Liver (tissue), 9 donors: ENCODE results near the gene PLCB4. TPM values are rescaled to one million over a fixed set of nuclear protein-coding genes. Genes with fewer than 3 reads are reported as not detected.

Experiments
- DNase-seq: peaks from one replicate; pipeline ENCODE4 v3.0.0-alpha.2; 2017; ENCODE audit warnings: low spot score
- H3K27ac ChIP-seq, 2 donors: one replicate each; pipeline ENCODE4 v1.7.0; 2013; ENCODE audit warnings: inconsistent platforms in 2 of 2, low read length in 2 of 2, control low read depth in 1 of 2, low read depth in 1 of 2, mild to moderate bottlenecking in 1 of 2
- H3K27me3 ChIP-seq, 4 donors: one replicate each; pipeline versions ENCODE4 v1.6.1 to v1.7.0; 2013; ENCODE audit warnings: low read length in 3 of 4, inconsistent platforms in 1 of 4, mild to moderate bottlenecking in 1 of 4, moderate library complexity in 1 of 4; ENCODE audit not compliant: control insufficient read depth in 4 of 4, insufficient read depth in 4 of 4
- H3K36me3 ChIP-seq, 4 donors: one replicate each; pipeline versions ENCODE4 v1.6.1 to v1.7.0; 2013; ENCODE audit warnings: low read length in 3 of 4, mild to moderate bottlenecking in 3 of 4, low read depth in 1 of 4, moderate library complexity in 1 of 4; ENCODE audit not compliant: control insufficient read depth in 4 of 4, insufficient read depth in 3 of 4
- H3K4me1 ChIP-seq, 4 donors: one replicate each; pipeline versions ENCODE4 v1.6.1 to v1.7.0; 2013; ENCODE audit warnings: low read length in 3 of 4, mild to moderate bottlenecking in 3 of 4, moderate library complexity in 1 of 4; ENCODE audit not compliant: control insufficient read depth in 4 of 4, insufficient read depth in 4 of 4
- H3K4me3 ChIP-seq, 3 donors: one replicate each; pipeline versions ENCODE4 v1.6.1 to v1.7.0; 2013; ENCODE audit warnings: low read length in 3 of 3, control low read depth in 1 of 3, low read depth in 1 of 3, mild to moderate bottlenecking in 1 of 3
- H3K9ac ChIP-seq, 2 donors: one replicate each; pipeline ENCODE4 v1.7.0; 2013; ENCODE audit warnings: low read length in 2 of 2, mild to moderate bottlenecking in 2 of 2, moderate library complexity in 2 of 2, control low read depth in 1 of 2, low read depth in 1 of 2
- H3K9me3 ChIP-seq, 4 donors: one replicate each; pipeline versions ENCODE4 v1.6.1 to v1.7.0; 2013; ENCODE audit warnings: low read length in 3 of 4; ENCODE audit not compliant: control insufficient read depth in 4 of 4
- CTCF ChIP-seq: fragments of 150-350 bp; IDR thresholded peaks from 2 replicates; pipeline ENCODE4 v1.5.1; 2017; ENCODE audit warnings: improper control_type of control experiment, low read depth, low read length; ENCODE audit not compliant: missing input control
- EGR1 ChIP-seq, 2 donors: IDR thresholded peaks; 2 replicates each; pipeline ENCODE4 v1.6.1; 2016 to 2018; ENCODE audit warnings: antibody characterized with exemption in 2 of 2, low read depth in 2 of 2
- FOXA1 ChIP-seq: IDR thresholded peaks from 2 replicates; pipeline ENCODE4 v1.6.1; 2016; ENCODE audit warnings: antibody characterized with exemption
- FOXA2 ChIP-seq: IDR thresholded peaks from 2 replicates; pipeline ENCODE4 v1.6.1; 2016; ENCODE audit warnings: antibody characterized with exemption
- GABPA ChIP-seq, 2 donors: IDR thresholded peaks in 1 of 2; conservative IDR thresholded peaks in 1 of 2; 2 replicates each; pipeline ENCODE4 v1.6.1; 2016; ENCODE audit warnings: antibody characterized with exemption in 2 of 2, mild to moderate bottlenecking in 1 of 2, moderate library complexity in 1 of 2
- HNF4A ChIP-seq, 2 donors: conservative IDR thresholded peaks; 2 replicates each; pipeline ENCODE4 v1.6.1; 2016; ENCODE audit warnings: antibody characterized with exemption in 2 of 2, mild to moderate bottlenecking in 2 of 2
- HNF4G ChIP-seq: IDR thresholded peaks from 2 replicates; pipeline ENCODE4 v1.6.1; 2016; ENCODE audit warnings: antibody characterized with exemption
- JUND ChIP-seq, 2 donors: IDR thresholded peaks; 2 replicates each; pipeline ENCODE4 v1.6.1; 2016; ENCODE audit warnings: antibody characterized with exemption in 2 of 2
- NR2F2 ChIP-seq: IDR thresholded peaks from 2 replicates; pipeline ENCODE4 v1.6.1; 2016; ENCODE audit warnings: antibody characterized with exemption
- RAD21 ChIP-seq, 2 donors: IDR thresholded peaks; 2 replicates each; pipeline ENCODE4 v1.6.1; 2016; ENCODE audit warnings: antibody characterized with exemption in 2 of 2, mild to moderate bottlenecking in 2 of 2
- RXRA ChIP-seq, 2 donors: IDR thresholded peaks; 2 replicates each; pipeline ENCODE4 v1.6.1; 2017 to 2018; ENCODE audit warnings: antibody characterized with exemption in 2 of 2, mild to moderate bottlenecking in 1 of 2
- SP1 ChIP-seq: IDR thresholded peaks from 2 replicates; pipeline ENCODE4 v1.6.1; 2018; ENCODE audit warnings: antibody characterized with exemption, mild to moderate bottlenecking
- TAF1 ChIP-seq: conservative IDR thresholded peaks from 2 replicates; pipeline ENCODE4 v1.6.1; 2016; ENCODE audit warnings: antibody characterized with exemption, mild to moderate bottlenecking
- YY1 ChIP-seq: IDR thresholded peaks from 2 replicates; pipeline ENCODE4 v1.6.1; 2016; ENCODE audit warnings: antibody characterized with exemption, mild to moderate bottlenecking
- ZBTB33 ChIP-seq: IDR thresholded peaks from 2 replicates; pipeline ENCODE4 v1.6.1; 2016; ENCODE audit warnings: antibody characterized with exemption
- WGBS: extraction: QIAGEN DNeasy Blood & Tissue Kit; methylation state at CpG from one replicate; pipeline ENCODE4 v1.1.7; 2013; 5-methylcytosine and 5-hydroxymethylcytosine counted together
- polyA plus RNA-seq, 2 donors: library from polyadenylated mRNA; stranded (reverse) in 1 of 2; unstranded in 1 of 2; fragments of 200-250 nt in 1 of 2; fragments of >200 nt in 1 of 2; fragmentation: Nextera tagmentation in 1 of 2; extraction: Ambion mirVana in 1 of 2; gene quantifications; one replicate each; pipeline versions ENCODE4 v1.2.1 to v1.2.3, GENCODE V29; 2013 to 2015
- total RNA-seq, 2 donors: library from RNA; depleted of rRNA; stranded (reverse); fragments of >200 nt; gene quantifications; one replicate each; pipeline ENCODE4 v1.2.3, GENCODE V29; 2014
- TF ChIP-seq, protein P1 (sequence below): IDR thresholded peaks from 2 replicates; pipeline ENCODE4 v1.6.1; 2016; ENCODE audit warnings: antibody characterized with exemption, mild to moderate bottlenecking
- TF ChIP-seq, protein P2 (sequence below): IDR thresholded peaks from 2 replicates; pipeline ENCODE4 v1.6.1; 2016; ENCODE audit warnings: antibody characterized with exemption
- TF ChIP-seq, protein P3 (sequence below): IDR thresholded peaks from 2 replicates; pipeline ENCODE4 v1.6.1; 2016; ENCODE audit warnings: antibody characterized with exemption
- donor health status: healthy.
- donor health status: healthy.
- donor health status: healthy.
- donor health status: healthy.
- donor health status: healthy.

Gene PLCB4
- total and polyA plus RNA-seq, 4 donors = 0.14 to 0.67 (median 0.30) TPM

GRCh38 chr20:9052136-9052535, 16.8 kb upstream of the PLCB4 start (continued):
- TF ChIP-seq, protein P1, sequence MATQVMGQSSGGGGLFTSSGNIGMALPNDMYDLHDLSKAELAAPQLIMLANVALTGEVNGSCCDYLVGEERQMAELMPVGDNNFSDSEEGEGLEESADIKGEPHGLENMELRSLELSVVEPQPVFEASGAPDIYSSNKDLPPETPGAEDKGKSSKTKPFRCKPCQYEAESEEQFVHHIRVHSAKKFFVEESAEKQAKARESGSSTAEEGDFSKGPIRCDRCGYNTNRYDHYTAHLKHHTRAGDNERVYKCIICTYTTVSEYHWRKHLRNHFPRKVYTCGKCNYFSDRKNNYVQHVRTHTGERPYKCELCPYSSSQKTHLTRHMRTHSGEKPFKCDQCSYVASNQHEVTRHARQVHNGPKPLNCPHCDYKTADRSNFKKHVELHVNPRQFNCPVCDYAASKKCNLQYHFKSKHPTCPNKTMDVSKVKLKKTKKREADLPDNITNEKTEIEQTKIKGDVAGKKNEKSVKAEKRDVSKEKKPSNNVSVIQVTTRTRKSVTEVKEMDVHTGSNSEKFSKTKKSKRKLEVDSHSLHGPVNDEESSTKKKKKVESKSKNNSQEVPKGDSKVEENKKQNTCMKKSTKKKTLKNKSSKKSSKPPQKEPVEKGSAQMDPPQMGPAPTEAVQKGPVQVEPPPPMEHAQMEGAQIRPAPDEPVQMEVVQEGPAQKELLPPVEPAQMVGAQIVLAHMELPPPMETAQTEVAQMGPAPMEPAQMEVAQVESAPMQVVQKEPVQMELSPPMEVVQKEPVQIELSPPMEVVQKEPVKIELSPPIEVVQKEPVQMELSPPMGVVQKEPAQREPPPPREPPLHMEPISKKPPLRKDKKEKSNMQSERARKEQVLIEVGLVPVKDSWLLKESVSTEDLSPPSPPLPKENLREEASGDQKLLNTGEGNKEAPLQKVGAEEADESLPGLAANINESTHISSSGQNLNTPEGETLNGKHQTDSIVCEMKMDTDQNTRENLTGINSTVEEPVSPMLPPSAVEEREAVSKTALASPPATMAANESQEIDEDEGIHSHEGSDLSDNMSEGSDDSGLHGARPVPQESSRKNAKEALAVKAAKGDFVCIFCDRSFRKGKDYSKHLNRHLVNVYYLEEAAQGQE = no peak
- TF ChIP-seq SP1 (no peak), GABPA (IDR thresholded peaks at IDR 0.05 in 1 of 2, conservative IDR thresholded peaks at IDR 0.05 in 1 of 2) (no peak), FOXA2 (no peak), HNF4A (conservative IDR thresholded peaks at IDR 0.05) (no peak)

- no peaks in the 10 kb centered on the region for H3K9me3 ChIP-seq
- DNase-seq = no peak
- H3K4me3 ChIP-seq = no peak overlapping the region
- peaks cover 0 to 4% (median 0%) of the 10 kb centered on the region in 4 donors for H3K27me3 ChIP-seq
- H3K36me3 ChIP-seq = no peaks in the 10 kb centered on the region
- TF ChIP-seq JUND (IDR thresholded peaks at IDR 0.05) = no peak
- no peak for TF ChIP-seq HNF4G
- TF ChIP-seq RAD21 (IDR thresholded peaks at IDR 0.05) = no peak
- TF ChIP-seq NR2F2 = no peak
- TF ChIP-seq GABPA (IDR thresholded peaks at IDR 0.05 in 1 of 2, conservative IDR thresholded peaks at IDR 0.05 in 1 of 2) = no peak
- TF ChIP-seq, protein P1 = no peak
- TF ChIP-seq ZBTB33 = no peak
- no peaks in the 10 kb centered on the region for H3K4me1 ChIP-seq
- 67% methylated on average over 3 of the region's 3 CpGs for WGBS
- no peak overlapping the region for H3K9ac ChIP-seq
- H3K27ac ChIP-seq = no peak overlapping the region
Measured at GRCh38 chr20:9053108-9053507, 15.8 kb upstream of the PLCB4 start.

DNA sequence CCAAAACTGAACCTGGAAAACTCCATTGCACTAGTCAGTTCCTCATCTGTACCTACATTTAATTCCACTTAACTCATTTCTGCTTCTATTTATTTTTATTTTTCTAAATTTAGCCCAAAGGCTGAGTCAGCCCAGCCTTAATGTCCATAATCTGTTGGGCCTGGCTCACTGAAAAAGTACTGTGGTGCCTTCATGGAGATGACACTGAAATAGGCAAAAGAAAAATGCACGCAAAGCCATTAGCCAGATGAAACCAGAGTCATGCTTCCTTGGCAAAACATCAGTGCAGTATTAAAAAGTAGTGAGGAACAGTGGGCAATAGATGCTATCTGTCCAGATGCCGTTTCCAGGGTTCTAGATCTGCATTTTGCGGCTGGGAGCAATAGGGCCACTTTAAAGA, 14.7 kb upstream of the PLCB4 start:
- no peak overlapping the region for H3K9ac ChIP-seq
- WGBS = 76% methylated on average over 3 of the region's 3 CpGs
- H3K36me3 ChIP-seq = no peaks in the 10 kb centered on the region
- no peaks in the 10 kb centered on the region for H3K4me1 ChIP-seq
- H3K9me3 ChIP-seq = no peaks in the 10 kb centered on the region
- no peak overlapping the region for H3K27ac ChIP-seq
- H3K4me3 ChIP-seq = no peak overlapping the region
- no peak for DNase-seq
- peaks cover 0 to 4% (median 0%) of the 10 kb centered on the region in 4 donors for H3K27me3 ChIP-seq
- TF ChIP-seq EGR1 (IDR thresholded peaks at IDR 0.05; ENCODE audit: low read depth in 2 of 2) = no peak
- TF ChIP-seq JUND (IDR thresholded peaks at IDR 0.05) = no peak
- TF ChIP-seq, protein P2, sequence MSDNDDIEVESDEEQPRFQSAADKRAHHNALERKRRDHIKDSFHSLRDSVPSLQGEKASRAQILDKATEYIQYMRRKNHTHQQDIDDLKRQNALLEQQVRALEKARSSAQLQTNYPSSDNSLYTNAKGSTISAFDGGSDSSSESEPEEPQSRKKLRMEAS = no peak
- TF ChIP-seq TAF1 = no peak
- no peak for TF ChIP-seq YY1
- TF ChIP-seq RAD21 (IDR thresholded peaks at IDR 0.05) = no peak
- no peak for TF ChIP-seq NR2F2
- no peak for TF ChIP-seq HNF4A (conservative IDR thresholded peaks at IDR 0.05)
- TF ChIP-seq FOXA2 = no peak
- no peak for TF ChIP-seq RXRA (IDR thresholded peaks at IDR 0.05)
- no peak for TF ChIP-seq FOXA1
- TF ChIP-seq CTCF = no peak
- TF ChIP-seq, protein P3, sequence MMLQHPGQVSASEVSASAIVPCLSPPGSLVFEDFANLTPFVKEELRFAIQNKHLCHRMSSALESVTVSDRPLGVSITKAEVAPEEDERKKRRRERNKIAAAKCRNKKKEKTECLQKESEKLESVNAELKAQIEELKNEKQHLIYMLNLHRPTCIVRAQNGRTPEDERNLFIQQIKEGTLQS = no peak
- no peak for TF ChIP-seq HNF4G
